ENCODE data around the gene GDI1.

DNA sequence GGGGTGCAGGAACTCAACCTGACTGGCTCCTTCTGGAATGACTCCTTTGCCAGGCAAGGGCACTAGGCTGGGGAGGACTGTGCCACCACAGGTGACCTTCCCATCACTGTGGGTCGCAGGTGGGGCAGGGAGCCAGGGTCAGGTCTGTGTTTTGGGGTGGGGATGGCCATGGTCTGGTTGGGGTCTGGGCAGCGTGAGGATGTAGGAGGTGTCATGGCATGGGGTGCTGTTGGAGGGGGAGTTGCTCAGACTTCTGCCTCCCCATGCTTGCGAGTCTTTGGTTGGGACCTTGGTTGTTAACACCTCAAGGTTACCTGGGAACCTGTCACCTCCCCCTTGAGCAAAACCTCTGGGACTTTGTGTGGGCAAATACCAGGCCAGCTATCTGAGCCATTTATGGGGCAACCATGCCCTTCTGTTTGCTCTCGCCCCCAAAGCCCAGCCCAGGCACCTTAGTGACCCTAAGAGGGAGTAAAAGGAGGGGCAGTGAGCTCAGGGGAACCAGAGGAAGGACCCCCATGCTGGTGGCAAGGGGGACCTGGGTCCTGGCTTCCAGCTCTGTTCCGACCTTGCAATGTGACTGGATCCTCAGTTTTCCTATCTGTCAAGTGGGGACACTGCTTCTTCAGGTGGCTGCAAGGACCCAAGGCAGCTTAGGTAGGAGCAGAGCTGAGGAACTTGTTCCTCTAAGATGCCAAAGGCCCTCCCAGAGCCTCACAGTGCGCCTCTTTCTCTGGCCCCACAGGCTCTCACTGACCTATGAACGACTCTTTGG is 2.4 kb upstream of the GDI1 start:
- TF ChIP-seq, protein P1, sequence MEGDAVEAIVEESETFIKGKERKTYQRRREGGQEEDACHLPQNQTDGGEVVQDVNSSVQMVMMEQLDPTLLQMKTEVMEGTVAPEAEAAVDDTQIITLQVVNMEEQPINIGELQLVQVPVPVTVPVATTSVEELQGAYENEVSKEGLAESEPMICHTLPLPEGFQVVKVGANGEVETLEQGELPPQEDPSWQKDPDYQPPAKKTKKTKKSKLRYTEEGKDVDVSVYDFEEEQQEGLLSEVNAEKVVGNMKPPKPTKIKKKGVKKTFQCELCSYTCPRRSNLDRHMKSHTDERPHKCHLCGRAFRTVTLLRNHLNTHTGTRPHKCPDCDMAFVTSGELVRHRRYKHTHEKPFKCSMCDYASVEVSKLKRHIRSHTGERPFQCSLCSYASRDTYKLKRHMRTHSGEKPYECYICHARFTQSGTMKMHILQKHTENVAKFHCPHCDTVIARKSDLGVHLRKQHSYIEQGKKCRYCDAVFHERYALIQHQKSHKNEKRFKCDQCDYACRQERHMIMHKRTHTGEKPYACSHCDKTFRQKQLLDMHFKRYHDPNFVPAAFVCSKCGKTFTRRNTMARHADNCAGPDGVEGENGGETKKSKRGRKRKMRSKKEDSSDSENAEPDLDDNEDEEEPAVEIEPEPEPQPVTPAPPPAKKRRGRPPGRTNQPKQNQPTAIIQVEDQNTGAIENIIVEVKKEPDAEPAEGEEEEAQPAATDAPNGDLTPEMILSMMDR (IDR thresholded peaks at IDR 0.05) = no peak
- no peak for TF ChIP-seq POLR2A (IDR thresholded peaks at IDR 0.05)

Data from body of pancreas (tissue), 4 donors.